HG02623 (cell line): ENCODE results near the gene KRTAP4-6.
"Not testable (repeated sequence)": the region's sequence is repeated elsewhere in the genome, so short reads cannot be mapped to it uniquely, and the experiment has no call there.

Experiments
- ATAC-seq: cut with Tn5 transposase; IDR thresholded peaks from one replicate; pipeline ENCODE4 v1.9.1; 2021; ENCODE audit warnings: moderate library complexity; ENCODE audit not compliant: unreplicated experiment

The KRTAP4-6 gene

DNA sequence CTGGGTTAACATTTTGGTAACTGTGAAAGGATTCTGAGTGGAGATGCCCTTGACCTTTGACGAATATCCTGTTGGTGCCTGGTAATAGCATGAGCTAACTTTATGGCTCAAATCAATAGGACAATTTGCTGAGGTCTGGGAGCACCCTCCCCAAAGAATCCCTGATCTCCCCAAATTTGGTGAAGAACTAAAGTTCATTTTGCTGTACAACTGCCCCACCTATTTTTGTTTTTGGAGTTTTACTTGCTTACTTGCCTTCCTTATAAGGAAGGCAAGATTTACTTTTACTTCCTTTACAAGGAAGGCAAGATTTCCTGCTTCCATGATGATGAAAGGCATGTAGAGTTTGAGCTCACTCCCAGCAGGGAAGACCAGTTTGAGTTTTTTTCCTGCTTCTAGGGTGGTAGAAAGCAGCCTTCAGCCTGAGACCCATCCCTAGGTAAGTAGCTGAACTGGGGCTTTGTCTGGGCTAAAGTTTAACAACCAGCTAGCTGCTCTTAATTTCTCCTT, 32.3 kb downstream of the KRTAP4-6 start:
- no peak for ATAC-seq

DNA sequence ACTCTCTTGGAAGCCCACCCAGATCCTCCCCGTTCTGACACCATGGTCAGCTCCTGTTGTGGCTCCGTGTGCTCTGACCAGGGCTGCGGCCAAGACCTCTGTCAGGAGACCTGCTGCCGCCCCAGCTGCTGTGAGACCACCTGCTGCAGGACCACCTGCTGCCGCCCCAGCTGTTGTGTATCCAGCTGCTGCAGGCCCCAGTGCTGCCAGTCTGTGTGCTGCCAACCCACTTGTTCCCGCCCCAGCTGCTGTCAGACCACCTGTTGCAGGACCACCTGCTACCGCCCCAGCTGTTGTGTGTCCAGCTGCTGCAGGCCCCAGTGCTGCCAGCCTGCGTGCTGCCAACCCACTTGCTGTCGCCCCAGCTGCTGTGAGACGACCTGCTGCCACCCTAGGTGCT, 35.0 kb downstream of the KRTAP4-6 start, which contains the start of gene KRTAP4-9:
Gene KRTAP4-9 (plus strand): TSS at position 43 of the 400 bp plus-strand sequence. CDS start 0 bp downstream, at position 43.
- not testable (repeated sequence) for ATAC-seq

DNA sequence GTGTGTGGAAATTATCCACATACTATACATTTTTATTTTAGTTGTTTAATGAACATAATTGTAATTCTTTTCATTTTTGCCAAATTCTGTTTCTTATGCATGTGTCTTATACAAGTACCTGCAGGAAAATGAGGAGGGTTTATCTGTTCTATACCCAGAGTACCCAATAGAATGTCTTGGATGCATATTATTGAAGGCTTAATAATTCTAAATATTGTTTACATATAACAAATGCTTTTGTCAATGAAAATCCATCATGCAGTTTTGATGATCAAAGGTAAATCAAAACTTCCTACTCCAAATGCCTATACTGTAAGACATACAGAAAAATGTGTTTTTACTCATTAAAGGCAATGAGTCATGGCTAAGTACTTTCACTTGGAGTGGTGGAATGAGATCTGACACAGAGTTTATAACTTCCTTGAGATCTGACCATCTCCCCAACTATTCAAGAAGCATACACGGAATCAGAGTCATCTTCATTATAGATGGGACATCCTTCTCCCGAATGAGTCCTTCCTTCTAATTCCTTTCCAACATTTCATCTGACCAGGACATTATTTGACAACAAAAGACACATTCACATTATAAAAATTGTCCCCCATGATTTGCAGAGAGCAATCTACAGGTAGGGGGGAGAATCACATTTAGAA, 35.8 kb downstream of the KRTAP4-6 start:
- not testable (repeated sequence) for ATAC-seq

DNA sequence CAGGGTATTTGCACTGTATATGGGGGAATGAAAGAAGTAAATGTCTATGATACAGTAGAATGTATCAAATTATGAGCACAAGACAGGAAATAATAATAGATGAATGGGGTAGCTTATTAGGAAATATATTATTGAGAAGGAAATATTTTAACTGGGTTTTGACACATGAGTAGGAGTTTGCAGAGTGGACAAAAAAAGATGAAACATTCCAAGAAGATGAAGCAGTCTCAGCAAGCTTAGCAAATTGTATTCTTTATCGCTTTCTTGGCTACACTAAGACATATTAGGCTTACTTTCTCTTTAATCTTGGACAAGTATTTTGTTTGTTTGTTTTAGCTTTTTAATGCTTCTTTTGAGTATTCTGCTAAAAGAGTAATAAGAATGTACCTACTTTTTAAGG, 36.4 kb downstream of the KRTAP4-6 start:
- ATAC-seq, result no peak

DNA sequence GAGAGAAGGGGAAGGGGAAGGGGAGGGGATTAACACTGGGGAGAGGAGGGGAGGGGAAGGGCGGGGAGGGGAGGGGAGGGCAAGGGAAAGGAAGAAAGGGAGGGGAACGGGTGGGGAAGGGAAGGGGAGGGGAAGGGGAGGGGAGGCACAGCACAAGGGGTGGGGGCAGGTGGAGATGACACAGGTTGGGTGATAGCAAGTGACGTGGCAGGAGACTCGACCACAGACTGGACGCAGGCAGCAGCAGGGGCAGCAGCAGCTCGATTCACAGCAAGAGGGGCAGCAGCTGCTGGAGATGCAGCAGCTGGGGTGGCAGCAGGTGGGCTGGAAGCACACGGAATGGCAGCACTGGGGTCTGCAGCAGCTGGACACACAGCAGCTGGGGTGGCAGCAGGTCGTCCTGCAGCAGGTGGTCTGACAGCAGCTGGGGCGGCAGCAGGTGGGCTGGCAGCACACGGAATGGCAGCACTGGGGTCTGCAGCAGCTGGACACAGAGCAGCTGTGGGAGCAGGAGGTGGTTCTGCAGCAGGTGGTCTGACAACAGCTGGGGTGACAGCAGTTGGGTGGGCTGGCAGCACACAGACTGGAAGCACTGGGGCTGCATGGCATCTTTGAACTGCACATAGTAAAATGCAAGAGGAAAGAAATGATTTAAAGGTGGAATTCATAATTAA, 38.6 kb downstream of the KRTAP4-6 start, which contains the start of gene KRTAP4-16:
Gene KRTAP4-16 (minus strand): TSS at position 624 of the 674 bp plus-strand sequence. CDS start 0 bp downstream, at position 624.
- ATAC-seq, result no peak

DNA sequence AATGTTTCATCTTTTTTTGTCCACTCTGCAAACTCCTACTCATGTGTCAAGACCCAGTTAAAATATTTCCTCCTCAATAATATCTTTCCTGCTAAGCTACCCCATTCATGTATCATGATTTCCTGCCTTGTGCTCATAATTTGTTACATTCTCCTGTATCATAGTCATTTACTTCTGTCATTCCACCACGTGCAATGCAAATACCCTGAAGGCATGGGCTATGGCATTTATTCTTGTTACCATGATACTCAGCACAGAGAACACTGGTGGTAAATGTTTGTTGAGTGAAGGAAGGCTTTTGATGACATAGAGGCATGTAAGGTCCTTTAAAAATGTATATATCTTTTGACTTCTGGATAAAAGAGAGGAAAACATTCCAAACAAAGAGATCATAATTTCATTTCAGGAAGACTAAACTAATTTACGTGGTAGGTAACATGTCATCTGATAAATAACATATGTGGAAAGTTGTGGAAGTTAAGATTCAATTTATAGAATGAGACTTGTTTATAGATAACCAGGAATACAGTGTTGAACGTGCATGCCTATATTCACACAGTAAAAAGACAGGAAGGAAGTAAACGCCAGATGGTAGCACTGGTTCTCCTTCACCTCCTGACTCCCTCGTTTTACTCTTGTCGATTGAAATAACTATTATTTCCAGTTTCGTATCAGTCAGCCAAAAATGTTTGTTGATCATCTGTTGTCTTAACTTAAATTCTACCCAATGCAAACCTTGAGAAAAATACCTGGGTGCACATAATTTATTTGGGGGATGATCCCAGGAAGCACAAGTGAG, 40.5 kb downstream of the KRTAP4-6 start:
- not testable (repeated sequence) for ATAC-seq

DNA sequence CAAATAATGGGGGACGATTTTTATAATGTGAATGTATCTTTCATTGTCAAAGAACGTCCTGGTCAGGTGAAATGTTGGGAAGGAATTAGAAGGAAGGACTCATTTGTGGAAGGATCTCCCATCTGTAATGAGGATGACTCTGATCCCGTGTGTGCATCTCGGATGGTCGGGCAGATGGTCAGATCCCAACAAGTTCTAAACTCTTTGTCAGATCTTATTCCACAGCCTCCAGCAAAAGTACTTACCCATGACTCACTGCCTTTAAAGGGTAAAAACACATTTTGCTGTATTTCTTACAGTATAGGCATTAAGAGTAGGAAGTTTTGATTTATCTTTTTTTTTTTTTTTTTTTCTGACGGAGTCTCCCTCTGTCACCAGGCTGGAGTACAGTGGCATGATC, 41.9 kb downstream of the KRTAP4-6 start:
- no peak for ATAC-seq

DNA sequence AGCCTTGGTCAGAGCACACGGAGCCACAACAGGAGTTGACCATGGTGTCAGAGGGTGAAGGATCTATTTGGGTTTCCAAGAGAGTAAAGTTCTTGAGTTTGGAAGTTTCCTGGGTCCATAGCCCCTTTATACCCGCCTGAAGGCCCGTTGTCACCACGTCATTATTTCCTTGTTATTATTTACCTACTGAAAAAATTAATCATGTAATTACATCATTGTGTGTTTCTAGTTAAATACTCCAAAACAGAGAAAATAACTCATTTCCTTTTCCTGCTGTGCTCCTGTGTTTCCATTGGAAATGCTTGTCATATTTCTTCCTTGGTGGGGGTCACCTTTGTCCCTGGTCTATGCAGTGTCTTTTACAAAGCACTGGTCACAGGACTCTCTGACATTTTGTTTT, 42.3 kb downstream of the KRTAP4-6 start, which contains the start of gene KRTAP4-8:
Gene KRTAP4-8 (minus strand): TSS at position 101 of the 400 bp plus-strand sequence. CDS start 58 bp downstream, at position 43.
- ATAC-seq, result no peak

DNA sequence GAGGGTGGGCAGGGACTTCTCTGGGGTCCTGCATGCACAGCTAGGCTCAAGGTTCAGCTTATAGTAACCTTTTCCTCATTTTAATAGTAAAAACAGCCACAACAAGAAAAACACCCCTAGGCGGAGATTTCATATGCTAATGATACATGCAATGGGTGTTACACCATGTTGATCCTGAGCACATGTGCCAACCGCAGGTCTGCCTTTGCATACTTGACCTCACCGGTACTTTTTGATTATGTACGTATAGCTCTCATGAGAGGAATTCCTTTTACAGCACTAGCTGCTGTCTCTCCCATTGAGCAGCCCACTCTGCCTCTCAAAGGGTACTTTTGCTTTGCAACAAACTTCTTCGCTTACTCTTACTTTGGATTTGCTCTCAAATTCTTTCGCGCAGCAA, 44.3 kb downstream of the KRTAP4-6 start:
- ATAC-seq, result no peak
